Forelimb muscle (tissue), 1 donor: ENCODE results near the gene CNGA4. TPM values are rescaled to one million over a fixed set of nuclear protein-coding genes. Genes with fewer than 3 reads are reported as not detected.
"Not testable (repeated sequence)": the region's sequence is repeated elsewhere in the genome, so short reads cannot be mapped to it uniquely, and the experiment has no call there.

Source experiments
- DNase-seq: peaks from one replicate; pipeline ENCODE4 v3.0.0-alpha.2; 2013; ENCODE audit warnings: low read depth
- polyA plus RNA-seq: library from polyadenylated mRNA; unstranded; fragments of 120-200 nt; gene quantifications from one replicate; pipeline ENCODE4 v1.2.1, GENCODE V29; 2013; ENCODE audit not compliant: insufficient read length

The CNGA4 gene
- polyA plus RNA-seq, 1 donor, result 0.15 TPM

DNA sequence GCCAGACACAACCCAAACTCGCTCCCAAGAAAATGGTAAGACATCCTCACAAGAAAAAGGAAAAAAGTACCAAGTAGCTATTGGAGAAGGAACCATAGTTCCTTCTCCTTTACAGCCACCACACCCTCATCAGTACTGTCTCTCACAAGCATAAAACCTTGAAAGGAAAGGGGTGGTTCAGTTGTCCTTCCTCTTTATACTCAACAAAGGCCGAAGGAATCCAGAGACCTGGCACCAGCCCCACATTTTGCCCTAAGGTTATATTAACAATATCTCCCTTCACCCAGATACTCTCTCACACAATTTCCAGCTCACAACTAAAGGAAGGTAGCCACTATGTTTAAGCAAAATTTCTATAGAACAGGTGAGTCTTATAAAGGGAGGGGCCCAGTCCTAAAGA is 13.0 kb upstream of the CNGA4 start:
- DNase-seq, result no peak

DNA sequence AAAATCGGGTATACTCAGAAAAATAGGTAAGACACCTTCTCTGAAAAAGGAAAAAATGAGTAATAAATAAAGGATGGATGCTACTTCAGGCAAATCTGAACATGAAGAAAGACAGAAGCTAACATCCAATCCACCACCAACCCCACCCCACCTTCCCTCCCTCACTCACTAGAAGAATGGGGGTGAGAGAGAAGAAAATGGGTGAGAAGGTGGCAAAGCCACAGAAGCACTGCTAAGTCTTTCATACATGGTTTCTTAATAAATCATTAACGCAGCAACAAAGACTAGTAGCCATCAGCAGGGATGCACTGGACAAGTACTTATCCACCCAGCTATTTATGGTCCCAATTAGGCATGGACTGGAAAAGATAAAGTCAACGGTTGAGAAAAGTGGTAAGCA is 10.4 kb upstream of the CNGA4 start:
- no peak for DNase-seq

DNA sequence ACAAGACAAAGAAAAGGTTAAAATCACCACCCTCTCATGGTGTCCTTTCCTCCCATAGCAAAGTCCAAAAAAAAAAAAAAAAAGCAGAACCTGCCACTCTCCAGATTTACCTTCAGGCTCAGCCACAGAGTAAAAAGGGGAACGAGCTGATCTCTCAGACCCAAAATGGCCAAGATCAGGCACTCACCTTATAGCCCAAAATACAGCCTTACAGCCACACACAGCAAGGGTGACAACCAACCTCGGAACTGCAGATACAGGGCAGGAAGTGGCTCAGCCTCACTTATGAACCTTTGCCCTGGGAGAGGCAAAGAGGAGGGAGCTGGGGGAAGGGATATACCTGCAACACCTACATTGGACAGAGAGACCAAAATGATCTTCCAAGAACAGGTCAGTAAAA is 9.0 kb upstream of the CNGA4 start:
- no peak for DNase-seq

DNA sequence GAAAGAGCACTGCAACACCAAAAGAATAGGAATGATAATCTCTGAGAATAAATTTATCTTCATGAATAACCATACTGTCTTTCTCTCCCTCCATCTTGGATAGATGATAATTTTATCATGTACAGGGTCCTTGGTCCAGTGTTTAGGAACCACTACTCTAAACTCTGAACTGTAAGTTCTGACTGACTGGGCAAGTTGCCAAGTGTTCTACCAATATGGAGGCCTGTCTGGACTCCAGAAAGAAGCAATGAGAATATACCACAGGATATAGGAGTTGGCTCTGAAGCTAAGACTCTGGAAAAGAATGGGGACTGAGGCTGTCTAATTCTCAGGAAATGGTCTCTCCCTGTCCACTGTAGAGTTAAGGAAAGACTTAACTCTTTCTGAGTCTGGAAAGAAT is 6.0 kb upstream of the CNGA4 start:
- DNase-seq, result no peak

DNA sequence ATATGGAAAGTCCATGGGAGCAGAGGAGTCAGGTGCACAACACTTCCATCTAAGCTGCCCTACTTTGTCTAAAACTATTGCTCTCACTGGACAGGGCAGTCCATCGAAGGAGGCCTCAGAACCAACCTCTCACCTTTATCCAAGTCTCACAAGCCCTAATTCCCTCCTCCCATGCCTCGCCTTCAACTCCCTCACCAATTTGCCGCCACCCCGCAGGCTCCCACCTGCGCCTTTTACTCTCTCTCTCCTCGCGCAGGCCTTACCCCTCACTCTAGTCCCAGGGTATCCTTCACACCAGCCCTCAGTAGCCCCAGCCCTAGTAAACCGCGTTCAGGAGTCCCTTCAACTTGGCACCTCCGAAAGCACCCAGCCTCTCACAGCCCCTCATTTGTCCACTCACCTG is 4.9 kb upstream of the CNGA4 start:
- no peak for DNase-seq

DNA sequence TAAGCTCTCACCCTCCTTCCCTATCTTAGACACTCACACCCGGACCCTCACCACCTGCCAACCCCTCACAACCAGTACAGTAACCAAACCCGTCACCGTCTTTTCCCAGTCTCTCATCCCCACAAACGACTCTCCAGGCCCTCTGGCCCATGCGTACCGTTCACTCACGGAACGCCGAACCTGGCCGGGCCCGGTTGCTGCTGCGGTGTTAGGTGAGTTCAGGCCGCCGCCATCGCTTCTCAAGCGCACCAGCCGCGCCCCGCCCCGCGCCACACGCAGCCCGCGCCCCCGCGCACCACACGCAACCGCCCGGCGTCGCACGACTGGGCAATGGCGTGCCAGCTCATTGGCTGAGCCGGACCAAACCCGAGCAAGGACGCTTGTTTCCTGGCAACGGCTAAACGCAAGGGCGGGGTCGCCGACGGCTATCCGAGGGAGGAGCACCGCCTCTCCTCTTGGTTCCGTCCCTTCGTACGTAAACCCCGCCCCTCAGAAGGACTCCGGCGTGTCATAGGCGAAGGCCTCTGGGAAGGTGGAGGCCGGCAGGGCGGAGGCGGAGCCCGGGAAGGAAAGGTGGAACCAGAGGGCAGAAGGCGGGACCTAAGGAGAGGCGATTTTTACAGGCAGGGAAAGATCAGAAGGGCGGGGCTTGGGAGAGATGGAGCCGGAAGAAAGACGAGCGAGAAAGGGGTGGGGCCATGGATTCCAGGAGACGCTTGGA is 4.3 kb upstream of the CNGA4 start, which contains the start of gene FHIP1B:
Gene FHIP1B (minus strand): TSS at position 250 of the 721 bp plus-strand sequence. CDS start 10,120 bp downstream, outside the sequence.
- peak; percentile 99 for DNase-seq

DNA sequence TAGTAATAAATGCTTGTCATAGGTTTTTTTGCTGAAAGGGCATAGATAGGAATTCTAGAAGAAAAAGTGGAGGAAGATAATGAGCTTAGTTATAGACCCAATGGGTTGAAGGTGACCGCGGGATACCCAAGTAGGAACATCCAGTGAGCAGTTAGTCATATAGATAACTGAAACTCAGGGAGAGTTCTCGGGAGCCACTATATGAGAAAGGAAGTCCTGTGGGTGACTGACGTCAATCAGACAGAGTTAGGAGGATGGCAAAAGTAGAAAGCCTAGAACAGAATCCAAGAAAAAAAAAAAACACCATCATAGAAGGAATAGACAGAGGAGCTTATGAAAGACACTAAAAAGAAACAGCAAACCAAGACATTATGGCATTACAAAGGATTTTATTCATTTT is 1.6 kb upstream of the CNGA4 start:
- DNase-seq, result no peak

DNA sequence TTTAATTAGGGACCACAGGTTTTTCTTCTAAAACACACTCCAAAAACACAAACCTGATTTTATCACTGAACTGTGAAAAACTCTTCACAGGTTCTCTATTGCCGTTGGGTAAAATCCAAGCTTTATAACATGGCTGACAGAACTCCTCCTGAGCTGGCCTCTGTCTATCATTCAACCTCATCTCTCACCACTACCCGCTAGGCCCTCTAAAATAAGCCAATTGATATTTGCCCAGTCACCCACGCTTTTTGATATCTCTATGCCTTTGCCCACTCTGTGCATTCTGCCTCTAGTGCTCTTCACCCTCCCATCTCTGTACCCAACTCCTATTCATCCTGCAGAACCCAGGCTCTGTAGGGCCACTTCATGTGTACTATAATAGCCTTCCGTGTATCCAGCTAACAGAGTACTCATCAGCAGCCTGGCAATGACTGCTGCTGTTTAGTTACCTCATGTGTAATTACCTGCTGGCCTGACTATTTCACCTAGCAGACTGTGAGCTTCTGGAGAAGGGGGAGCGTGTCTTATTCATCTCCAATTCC is 1.1 kb upstream of the CNGA4 start:
- no peak for DNase-seq

DNA sequence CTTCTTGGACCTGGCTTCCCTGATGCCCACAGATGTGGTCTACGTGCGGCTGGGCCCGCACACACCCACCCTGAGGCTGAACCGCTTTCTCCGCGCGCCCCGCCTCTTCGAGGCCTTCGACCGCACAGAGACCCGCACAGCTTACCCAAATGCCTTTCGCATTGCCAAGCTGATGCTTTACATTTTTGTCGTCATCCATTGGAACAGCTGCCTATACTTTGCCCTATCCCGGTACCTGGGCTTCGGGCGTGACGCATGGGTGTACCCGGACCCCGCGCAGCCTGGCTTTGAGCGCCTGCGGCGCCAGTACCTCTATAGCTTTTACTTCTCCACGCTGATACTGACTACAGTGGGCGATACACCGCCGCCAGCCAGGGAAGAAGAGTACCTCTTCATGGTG is 1.2 kb downstream of the CNGA4 start:
- no peak for DNase-seq

DNA sequence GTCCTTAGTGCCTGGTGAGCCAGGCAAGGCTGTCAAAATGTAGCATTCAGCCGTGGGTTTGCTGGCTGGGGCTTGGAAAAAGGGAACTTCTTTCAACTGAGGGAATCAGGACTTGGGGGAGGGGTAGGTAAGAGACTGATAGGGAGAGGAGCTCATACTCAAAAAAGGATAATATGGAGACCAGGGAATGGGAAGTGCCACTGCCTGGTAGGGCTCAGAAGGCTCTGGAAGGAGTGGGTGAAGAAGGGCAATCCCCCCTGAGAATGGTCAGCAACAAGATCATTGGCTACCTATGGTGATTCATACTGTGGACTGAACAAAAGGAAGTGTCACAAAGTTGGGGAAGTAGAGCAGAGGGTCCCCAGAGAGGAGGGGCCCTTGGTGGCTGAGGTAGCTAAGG is 1.9 kb downstream of the CNGA4 start:
- DNase-seq, result no peak

DNA sequence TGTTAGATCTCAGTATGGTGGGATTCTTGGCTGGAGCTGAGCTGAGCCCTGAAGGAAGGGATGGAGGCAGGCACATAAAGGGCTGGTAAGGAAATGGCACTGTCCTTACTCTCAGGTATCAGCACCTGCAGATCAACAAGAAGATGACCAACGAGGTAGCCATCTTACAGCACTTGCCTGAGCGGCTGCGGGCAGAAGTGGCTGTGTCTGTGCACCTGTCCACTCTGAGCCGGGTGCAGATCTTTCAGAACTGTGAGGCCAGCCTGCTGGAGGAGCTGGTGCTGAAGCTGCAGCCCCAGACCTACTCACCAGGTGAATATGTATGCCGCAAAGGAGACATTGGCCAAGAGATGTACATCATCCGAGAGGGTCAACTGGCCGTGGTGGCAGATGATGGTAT is 2.4 kb downstream of the CNGA4 start:
- no peak for DNase-seq

DNA sequence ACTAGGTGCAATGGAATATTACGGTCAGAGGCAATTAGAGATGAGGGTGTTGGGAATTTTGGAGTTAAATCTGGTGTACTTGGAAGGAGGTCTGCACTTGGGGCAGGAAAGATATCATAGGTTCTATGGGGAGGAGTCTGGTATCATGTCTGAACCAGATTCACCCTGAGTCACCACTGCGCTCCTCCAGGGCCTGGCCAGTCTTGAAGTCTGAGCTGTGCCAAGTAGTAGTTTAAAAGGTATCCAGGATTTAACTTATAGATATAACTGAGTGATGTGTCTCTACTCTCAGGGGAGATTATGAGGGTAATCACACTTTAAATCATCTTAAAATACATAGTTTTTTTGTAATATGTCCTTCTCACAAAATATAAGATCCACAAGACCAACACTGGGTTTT is 6.6 kb downstream of the CNGA4 start:
- DNase-seq, result no peak

DNA sequence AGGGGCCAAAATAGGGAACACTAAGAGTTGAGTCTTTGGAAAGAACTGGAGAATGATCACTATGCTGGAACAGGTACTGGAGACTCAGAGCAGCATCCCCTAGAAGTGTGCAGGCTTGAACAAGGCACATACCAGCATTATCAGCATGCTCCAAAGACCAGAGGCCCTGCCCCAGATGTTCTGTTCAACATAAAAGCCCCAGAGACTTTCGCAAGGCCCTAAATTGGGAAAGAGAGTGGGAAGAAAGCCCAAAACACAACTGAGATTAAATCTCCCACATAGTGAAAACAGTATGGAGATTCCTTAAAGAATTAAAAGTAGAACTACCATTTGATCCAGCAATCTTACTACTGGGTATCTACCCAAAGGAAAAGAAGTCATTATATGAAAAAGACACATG is 9.4 kb downstream of the CNGA4 start:
- no peak for DNase-seq

DNA sequence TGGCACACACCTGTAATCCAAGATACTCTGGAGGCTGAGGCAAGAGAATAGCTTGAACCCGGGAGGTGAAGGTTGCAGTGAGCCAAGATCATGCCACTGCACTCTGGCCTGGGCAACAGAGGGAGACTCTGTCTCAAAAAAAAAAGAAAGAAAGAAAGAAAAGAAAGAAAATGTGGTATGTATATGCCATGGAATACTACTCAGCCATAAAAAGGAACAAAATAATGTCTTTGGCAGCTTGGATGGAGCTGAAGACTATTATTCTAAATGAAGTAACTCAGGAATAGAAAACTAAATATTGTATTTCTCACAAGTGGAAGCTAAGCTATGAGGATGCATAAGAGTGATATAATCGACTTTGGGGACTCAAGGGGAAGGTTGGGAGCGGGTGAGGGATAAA is 10.0 kb downstream of the CNGA4 start:
- not testable (repeated sequence) for DNase-seq

DNA sequence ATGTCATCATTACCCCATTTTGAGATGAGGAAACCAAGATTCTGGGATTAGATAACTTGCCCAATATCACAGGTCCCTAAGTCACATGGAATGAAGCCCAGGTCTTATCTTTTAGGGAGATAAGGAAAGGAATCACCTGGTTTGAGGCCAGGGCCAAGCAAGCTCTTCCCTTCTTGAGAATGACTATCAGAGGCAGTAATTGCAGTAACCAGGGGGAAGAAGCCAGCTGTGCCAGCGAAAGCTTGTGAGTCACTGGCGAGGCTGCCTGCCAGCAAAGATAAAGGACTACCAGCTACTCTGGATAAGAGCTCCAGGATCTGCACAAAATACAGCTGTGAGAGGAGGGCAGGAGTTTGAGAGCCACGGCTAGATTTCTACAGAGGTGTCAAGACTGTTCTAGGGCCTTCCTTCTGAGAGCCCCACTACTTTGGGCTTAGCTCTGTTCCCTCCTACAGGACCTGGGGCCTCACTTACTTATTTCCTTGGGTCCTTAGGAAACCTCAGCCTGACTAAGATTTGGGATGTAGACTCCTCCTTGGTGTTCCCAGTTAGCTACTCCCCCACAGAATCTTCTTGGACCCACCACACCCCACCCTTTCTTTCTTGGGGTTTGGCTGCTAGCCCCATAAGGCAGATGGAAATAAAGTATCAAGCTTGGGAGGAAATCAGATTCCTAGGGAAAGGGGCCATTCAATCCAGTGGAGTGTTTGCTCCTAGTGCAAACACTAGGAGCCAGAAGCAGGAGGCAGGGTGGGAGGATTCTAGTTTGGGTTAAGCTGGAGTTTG is 11.1 kb downstream of the CNGA4 start:
- no peak for DNase-seq

DNA sequence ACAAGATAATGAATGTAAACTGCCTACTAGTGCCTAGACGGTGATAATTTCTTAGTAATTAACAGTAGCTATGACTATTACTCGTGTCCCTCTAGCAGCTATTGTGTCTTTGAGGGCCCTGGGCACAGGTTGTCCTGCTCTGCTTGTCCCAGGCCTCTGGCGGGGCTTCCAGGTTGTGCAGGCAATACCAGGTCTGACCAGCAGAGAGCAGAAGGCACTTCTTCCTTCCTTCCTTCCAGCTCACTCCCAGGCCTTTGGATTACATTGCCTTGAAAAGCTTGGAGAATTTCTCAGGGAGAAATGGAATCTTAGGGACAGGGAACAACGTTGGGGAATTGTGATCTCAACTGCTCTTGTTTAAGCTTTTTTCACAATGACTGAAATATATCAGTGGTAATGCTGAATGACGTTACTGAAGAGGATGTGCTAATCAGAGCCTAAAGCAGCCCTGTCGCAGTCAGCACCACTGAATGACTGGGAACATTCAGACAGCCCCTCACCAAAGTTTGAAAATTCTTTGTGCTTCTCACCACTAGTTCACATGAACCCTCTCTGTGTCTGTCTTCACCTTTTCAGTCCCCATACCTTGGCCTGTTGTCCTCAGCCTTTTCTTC is 12.3 kb downstream of the CNGA4 start:
- DNase-seq, result peak; percentile 43

DNA sequence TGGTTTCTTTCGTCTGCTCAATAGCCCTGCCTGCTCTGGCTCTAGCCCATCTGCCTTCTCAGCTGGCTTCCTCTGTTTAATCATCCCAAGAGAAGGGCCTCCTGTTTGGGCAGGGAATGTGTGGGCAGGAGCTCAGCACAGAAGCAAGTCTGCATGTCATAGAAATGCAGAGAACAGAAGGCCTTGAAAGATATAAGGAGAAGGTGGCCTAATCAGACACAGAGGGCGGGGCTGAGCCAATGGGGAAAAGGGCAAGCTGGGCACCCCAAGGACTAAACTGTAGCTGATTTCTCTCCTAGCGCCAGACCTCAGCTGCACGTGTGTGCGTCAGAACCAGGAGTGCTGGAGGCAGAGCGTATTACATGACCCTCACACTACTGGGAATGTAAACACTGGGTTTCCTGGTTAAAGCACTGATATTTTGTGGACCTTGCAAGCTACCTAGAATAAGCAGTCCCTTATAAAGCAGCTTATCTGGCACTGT is 13.1 kb downstream of the CNGA4 start:
- no peak for DNase-seq

DNA sequence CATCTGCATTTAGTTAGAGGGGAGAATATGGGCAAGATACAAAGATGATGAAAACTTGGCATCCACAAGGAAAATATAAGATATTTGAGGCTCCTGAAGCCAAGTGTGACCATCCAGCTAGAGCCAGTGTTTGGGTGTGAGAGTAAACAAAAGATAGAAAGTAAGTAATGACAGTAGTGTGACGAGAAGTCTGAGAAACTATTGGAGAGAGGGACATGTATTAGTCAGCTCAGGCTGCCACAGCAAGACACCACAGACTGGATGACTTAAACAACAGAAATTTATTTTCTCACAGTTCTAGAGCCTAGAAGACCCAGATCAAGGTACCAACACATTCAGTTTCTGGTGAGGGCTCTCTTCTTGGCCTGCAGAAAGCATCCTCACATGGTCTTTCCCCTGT is 14.3 kb downstream of the CNGA4 start:
- DNase-seq, result no peak

DNA sequence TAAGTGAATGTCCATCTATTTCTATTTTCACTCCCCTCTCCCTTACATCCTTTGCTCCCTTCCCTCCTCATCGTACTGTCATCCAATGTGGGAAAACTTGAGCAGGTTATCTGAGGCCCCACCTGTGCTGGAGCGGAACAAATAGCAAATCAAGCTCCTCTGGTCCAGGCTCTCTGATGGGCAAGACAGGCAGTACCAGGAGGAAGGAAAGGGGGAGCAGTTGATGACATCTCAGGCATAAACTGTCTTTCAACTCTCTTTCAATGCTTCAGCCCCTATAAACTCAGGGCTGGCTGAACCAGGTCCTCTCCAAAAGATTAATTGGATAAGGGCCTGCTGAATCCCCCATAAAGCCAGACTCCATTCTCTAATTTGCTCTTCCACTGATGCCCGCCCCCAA is 19.3 kb downstream of the CNGA4 start:
- DNase-seq, result no peak

DNA sequence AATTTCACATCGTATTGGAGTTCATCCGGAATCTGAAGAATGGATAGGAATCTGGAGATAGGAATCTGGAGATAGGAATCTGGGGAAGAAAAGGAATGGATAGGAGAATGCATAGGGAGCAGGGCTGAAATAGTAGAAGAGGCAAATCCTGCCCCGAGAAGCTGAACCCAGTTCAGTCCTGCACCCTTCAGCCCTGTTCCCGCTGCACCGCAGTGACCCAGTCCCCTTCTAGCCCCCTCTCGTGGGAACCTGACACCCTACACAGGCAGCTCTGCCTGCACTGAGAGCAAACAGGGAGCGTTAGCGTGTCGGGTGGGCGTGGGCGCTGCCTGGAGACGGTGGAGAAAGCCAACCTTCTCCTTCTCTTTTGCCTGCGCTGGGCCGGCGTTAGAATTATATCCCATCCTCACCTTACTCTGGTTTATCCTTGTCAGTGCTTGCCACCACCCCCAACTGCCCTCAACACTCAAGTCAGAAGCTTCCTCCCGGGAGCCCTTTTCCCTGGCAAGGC is 19.7 kb downstream of the CNGA4 start:
- no peak for DNase-seq

DNA sequence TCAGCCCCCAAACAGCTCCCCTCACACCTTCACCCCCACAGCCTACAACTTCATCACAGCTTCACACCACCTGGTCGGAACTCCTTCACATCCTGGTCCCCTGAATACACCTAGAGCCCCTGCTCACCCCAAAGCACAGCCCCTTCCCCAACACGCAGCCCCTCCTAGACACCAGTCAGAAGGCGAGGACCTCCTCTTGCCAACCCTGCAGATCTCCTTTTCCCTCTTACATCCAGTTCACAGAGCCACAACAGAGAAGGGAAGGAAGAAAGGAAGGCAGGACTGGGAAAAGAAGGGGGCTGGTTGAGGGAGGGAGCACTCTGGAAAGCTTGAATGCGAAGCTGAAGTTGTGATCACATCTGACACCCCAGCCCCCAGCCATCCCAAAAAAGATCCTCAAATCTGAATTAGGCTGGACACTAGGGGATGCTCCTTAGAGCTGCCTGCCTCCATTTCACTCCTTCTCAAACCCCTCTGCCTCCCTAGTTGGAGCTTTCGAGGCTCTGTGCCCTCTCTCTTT is 21.4 kb downstream of the CNGA4 start:
- no peak for DNase-seq

DNA sequence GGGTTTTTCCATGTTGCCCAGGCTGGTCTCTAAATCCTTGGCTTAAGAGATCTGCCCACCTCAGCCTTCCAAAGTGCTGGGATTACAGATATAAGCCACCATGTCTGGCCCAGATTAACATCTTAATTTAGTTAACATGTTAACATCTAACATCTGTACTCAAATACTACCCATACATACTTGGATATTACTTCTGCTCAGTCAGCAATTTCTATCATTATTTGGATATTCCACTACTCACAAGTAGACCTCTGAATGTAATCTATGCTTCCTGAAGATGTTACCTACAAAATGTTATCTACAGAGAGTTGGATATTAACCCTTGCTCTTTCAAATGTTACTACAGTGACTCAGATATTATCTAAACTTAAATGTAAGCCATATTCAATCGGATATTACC is 24.8 kb downstream of the CNGA4 start:
- no peak for DNase-seq
